ENCODE results near the gene LAMA3.
A peak's percentile ranks its signal among the peaks of the same experiment; 100 is the strongest.

LAMA3 gene

GRCh38 chr18:23880931-23881617 is 191.8 kb downstream of the LAMA3 start:
- DNase-seq, result no peak

GRCh38 chr18:23881778-23882177 is 192.5 kb downstream of the LAMA3 start:
- peak; percentile 73 for DNase-seq

GRCh38 chr18:23882616-23883276 is 193.5 kb downstream of the LAMA3 start:
- DNase-seq, result no peak

- DNase-seq, result peak; percentile 69
Observed at GRCh38 chr18:23883277-23883790, 194.1 kb downstream of the LAMA3 start.

DNA sequence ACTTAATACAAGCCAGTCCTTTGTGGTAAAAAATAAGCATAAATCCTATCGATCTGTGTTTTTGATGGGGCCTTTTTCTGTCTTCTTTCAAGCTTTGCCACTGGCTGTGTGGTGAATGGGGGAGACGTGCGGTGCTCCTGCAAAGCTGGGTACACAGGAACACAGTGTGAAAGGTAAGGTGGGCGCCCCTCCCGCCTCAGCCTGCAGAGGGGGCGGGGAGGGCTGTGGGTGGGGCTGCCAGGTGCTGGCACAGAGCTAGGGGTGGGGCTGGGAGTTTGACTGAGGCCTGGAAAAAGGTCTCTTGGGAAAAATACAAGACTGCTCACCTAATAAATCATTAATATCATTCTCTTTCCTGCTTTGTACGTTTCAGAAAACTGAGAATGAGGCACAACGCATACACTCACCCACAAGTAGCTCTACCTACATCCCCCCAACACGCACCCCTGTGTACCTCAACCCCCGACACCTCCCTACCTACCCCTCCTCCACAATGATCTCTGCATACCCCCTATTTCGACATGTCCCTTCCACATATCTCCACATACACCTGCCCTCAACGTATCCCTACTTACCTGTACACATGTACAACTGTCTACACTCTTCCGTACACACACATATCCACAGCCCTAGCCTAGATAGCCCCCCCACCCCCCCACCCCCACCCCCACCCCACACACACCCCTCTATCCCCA is 195.6 kb downstream of the LAMA3 start:
- DNase-seq, result peak; percentile 48

DNA sequence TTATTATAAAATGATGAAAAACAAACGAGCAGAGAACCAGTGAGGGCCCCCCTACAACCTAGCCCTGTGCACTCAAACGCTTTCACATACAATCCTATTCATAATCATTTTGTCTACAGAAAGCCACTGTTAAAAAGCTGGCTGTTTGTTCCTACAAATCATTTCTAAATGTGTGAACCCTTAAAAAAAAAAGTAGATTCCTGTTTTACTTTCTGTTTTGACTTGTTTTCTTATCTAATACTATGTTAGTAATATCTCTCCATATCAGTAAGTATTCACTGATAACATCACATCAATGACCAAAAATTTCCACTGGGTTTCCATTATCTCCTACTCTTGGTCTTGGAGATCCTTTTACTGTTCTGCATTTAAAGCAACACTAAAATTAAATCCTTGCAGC is 196.5 kb downstream of the LAMA3 start:
- no peak for DNase-seq

DNA sequence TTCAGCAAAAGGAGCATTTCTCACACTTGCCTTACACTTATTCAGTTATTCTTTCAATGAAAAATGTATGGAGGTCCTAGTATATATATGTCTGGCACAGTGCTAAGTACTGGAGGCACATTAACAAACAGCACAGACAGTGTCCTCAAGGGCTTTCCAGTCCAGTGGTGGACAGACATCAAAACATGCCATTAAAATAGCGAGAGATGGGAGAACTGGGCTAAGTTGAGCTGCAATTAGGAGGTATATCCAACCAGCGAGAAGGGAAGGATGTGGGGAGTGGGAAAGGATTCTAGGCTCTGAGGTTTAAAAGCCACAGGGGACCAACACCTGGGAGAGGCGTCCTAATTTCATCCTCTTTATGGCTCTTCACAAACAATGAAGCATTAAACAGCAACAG is 197.8 kb downstream of the LAMA3 start:
- peak; percentile 89 for DNase-seq

DNA sequence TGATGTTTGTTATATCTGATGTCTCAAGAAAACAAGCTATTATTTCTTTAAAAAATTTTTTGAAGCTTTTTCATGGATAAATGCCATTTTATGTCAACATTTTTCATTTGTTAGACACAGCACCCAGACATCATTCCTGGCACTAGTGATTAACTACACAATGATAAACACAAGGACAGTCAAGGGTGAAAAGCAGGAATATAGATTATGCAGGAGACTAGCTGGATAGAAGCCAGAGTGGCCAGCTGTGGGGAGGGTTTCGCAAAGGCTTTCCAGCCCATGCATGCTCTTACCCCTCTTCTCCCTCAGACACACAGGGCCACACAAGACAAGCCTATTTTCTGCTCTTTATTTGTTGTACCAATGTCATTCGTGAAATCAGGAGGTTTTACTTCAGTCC is 198.2 kb downstream of the LAMA3 start:
- peak; percentile 89 for DNase-seq

DNA sequence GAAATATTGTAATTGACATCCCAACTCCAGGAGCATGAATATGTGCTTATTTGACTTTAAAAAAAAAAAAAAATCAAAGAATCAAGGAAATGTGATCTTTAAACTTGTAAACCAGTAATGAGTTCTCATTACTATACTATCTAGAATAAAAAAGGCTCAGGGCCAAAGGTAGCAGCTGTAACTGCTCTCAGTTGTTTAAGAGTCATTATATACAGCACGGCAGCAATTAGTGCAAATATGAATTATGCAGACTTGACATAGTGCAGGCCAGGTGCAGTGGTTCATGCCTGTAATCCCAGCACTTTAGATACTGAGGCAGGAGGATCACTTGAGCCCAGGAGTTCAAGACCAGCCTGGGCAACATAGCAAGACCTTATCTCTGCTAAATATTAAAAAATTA is 199.6 kb downstream of the LAMA3 start:
- DNase-seq, result peak; percentile 75

DNA sequence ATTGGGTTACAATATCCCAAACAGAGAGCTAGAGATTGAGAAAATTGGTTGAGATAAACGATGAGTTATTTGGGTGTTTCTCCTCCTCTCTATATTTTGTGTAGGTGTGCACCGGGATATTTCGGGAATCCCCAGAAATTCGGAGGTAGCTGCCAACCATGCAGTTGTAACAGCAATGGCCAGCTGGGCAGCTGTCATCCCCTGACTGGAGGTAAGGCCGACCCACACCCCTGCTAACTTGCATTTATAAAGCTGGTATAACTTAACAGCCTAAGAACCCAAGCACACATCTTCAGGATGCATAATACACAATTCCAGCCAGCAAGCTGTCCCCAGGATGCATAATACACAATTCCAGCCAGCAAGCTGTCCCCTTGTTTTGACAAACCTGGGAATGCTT is 200.7 kb downstream of the LAMA3 start:
- DNase-seq, result no peak

DNA sequence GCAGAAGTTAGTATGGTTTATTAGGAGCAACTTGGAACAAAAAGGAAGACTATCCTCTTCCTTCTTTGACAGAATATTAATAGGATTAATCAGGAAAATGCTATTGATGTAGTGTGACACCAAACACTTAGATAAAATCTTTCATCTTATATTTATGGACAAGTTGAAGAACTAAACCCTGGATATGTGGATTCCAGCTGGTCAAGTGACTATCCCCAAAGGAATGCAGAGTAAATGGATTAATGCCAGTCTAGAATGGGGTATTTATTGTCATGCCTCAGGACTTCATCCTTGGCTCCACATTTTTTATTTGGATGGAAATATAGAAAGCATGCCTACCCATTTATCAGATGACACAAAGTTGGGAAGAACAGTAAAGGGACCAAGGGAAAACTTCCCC is 201.3 kb downstream of the LAMA3 start:
- DNase-seq, result no peak

GRCh38 chr18:23893653-23894052 is 204.4 kb downstream of the LAMA3 start:
- DNase-seq, result no peak

- no peak for DNase-seq
Observed at GRCh38 chr18:23894661-23895175, 205.5 kb downstream of the LAMA3 start.

GRCh38 chr18:23897291-23897690 is 208.0 kb downstream of the LAMA3 start:
- DNase-seq, result no peak

DNA sequence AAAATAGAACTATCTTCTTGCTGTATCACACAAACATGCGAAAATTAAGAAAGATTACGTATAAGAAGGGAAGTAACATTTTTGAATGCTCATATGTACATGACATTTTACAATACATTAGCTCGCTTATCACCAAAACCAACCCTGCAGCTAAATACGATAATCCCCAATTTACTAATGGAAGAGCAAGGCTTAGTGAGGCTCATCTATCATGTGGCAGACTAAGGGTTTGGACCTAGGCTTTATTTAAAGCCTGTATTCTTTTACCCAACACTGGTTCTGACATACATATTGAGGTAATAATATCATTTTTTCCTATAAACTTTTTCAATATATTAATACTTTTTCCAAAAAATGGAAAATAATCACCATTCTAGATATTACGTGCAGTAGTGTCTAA is 208.5 kb downstream of the LAMA3 start:
- no peak for DNase-seq

GRCh38 chr18:23900994-23901393 is 211.7 kb downstream of the LAMA3 start:
- no peak for DNase-seq

DNA sequence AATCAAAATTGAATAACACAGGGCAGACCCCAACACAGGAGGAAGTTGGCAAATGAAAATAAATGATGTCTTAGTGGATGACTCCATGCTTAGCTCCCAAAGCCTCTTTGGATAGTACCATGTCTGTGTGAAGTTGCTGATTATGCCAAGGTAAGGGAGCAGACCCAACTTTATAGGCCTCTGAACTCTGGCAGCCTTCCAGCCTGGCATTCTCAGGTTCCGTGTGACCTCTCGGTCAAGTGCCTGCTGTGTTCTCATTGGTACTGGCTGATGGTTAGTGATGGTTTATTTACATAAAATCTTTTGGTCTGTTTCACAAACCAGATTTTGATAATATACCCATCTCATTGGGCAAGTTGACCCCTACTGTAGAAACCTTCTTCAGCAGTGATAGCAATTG is 213.1 kb downstream of the LAMA3 start:
- DNase-seq, result peak; percentile 40

DNA sequence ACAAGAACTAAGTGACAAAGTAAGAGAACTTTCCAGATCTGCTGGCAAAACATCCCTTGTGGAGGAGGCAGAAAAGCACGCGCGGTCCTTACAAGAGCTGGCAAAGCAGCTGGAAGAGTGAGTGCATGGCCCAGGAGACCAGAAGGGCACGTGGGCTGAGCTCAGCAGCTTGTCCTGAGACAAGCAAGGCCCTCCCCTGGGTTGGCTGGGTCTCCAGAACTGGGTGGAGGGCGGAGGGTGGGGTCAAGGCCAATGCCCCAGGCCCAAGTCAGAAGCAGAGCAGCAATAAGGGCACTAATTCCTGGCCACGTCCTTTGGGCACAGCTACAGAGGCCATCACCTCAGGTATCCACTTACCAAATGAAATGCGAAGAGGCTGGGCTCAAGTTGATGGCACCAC is 214.7 kb downstream of the LAMA3 start:
- DNase-seq, result no peak

GRCh38 chr18:23906658-23907057 is 217.4 kb downstream of the LAMA3 start:
- no peak for DNase-seq

DNA sequence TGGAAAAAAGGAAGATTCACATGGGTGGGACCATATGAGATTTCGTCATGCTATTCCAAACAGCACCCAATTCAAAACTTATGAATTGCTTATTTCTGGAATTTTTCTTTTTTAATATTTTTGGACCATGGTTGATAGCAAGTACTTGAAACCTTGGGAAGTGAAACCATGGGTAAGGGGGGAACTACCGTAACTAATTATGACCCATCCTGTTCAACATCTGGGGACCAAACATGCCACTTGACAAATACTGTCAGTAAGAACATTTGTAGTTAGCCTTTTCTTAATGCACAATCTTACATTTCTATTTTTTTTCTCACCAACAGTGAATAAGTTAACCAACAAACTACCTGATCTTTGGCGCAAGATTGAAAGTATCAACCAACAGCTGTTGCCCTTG is 219.6 kb downstream of the LAMA3 start:
- DNase-seq, result no peak

- no peak for DNase-seq
Observed at GRCh38 chr18:23910032-23910431, 220.8 kb downstream of the LAMA3 start.

- no peak for DNase-seq
Observed at GRCh38 chr18:23912356-23912755, 223.1 kb downstream of the LAMA3 start.

GRCh38 chr18:23916338-23916737 is 227.1 kb downstream of the LAMA3 start:
- DNase-seq, result no peak
